ENCODE data around the gene EGFL7. TPM values are rescaled to one million over a fixed set of nuclear protein-coding genes. Genes with fewer than 3 reads are reported as not detected.

EGFL7 gene
- total RNA-seq, 1 experiment from 2014 or later: 54.6 TPM

GRCh38 chr9:136616307-136616635, 46.4 kb upstream of the EGFL7 start (continued):
- TF ChIP-seq ATF2 (CRISPR knock-in tag; IDR thresholded peaks at IDR 0.05; ENCODE audit: borderline replicate concordance, low read depth) (no peak), NFATC4 (CRISPR knock-in tag; IDR thresholded peaks at IDR 0.05) (no peak), ZNF396 (CRISPR knock-in tag; IDR thresholded peaks at IDR 0.05; ENCODE audit: borderline replicate concordance) (no peak)

- Mint-ChIP-seq H3K9me3 (no peaks in the 10 kb centered on the region), H3K27me3 (ENCODE audit: low read depth) (no peaks in the 10 kb centered on the region; the same call in 1 of the 2 replicates), H3K4me1 (peaks cover 8% of the 10 kb centered on the region), H3K36me3 (no peaks in the 10 kb centered on the region), H3K4me3 (no peak overlapping the region), H3K27ac (no peak overlapping the region)
- CTCF ChIA-PET: interaction anchor here (1.4 kb wide), 2 partner anchors 53 to 253 kb away, joined by 3 to 5 read pairs; partner anchors contain the start of gene DNLZ
- TF ChIP-seq ZBTB21 (CRISPR knock-in tag; IDR thresholded peaks at IDR 0.05; ENCODE audit: borderline replicate concordance) (no peak), HMGXB4 (CRISPR knock-in tag; IDR thresholded peaks at IDR 0.05) (no peak), ZNF671 (CRISPR knock-in tag; IDR thresholded peaks at IDR 0.05) (no peak), GTF2I (CRISPR knock-in tag; conservative IDR thresholded peaks at IDR 0.05) (no peak), HMGA2 (CRISPR knock-in tag; IDR thresholded peaks at IDR 0.05) (no peak)
- DNase-seq (ENCODE audit: low spot score) (no peak), ATAC-seq (no peak)
- POLR2A ChIA-PET: no interaction called here
Observed at GRCh38 chr9:136616948-136617695, 45.6 kb upstream of the EGFL7 start.

GRCh38 chr9:136617746-136618579, 44.8 kb upstream of the EGFL7 start:
- Mint-ChIP-seq H3K36me3 (no peaks in the 10 kb centered on the region), H3K4me3 (no peak overlapping the region), H3K9me3 (no peaks in the 10 kb centered on the region), H3K27me3 (ENCODE audit: low read depth) (no peaks in the 10 kb centered on the region), H3K27ac (no peak overlapping the region), H3K4me1 (peaks cover 4% of the 10 kb centered on the region; the same call in 1 of the 2 replicates)
- ChIA-PET CTCF (interaction anchor here (1.4 to 1.6 kb wide), 4 partner anchors 14 to 254 kb away, joined by 3 to 5 read pairs (median 4); partner anchors contain the start of gene DNLZ), POLR2A (no interaction called here)
- TF ChIP-seq ZNF512 (CRISPR knock-in tag; IDR thresholded peaks at IDR 0.05; ENCODE audit: borderline replicate concordance): no peak
- no peak for ATAC-seq
- no peak for DNase-seq (ENCODE audit: low spot score)

- H3K4me1 Mint-ChIP-seq: peaks cover 4% of the 10 kb centered on the region; the same call in 1 of the 2 replicates
- no peak for DNase-seq (ENCODE audit: low spot score)
- H3K27ac Mint-ChIP-seq: peak overlapping the region; percentile 63; the same call in 1 of the 2 replicates
- ChIA-PET CTCF (interaction anchor here (1.4 to 1.6 kb wide), 4 partner anchors 13 to 255 kb away, joined by 3 to 5 read pairs (median 4); partner anchors contain the start of gene DNLZ), POLR2A (no interaction called here)
- no peaks in the 10 kb centered on the region for H3K27me3 Mint-ChIP-seq (ENCODE audit: low read depth)
- no peaks in the 10 kb centered on the region for H3K9me3 Mint-ChIP-seq
- no peak for ATAC-seq
- no peak overlapping the region for H3K4me3 Mint-ChIP-seq
- H3K36me3 Mint-ChIP-seq: no peaks in the 10 kb centered on the region
- TF ChIP-seq PRRX2 (CRISPR knock-in tag; IDR thresholded peaks at IDR 0.05): no peak
- TF ChIP-seq ZNF425 (CRISPR knock-in tag; conservative IDR thresholded peaks at IDR 0.05): no peak
- no peak for TF ChIP-seq ZNF416 (CRISPR knock-in tag; IDR thresholded peaks at IDR 0.05)
- TF ChIP-seq ZNF671 (CRISPR knock-in tag; IDR thresholded peaks at IDR 0.05): no peak
- TF ChIP-seq AFF4 (CRISPR knock-in tag; IDR thresholded peaks at IDR 0.05; ENCODE audit: borderline replicate concordance): no peak
Observed at GRCh38 chr9:136618580-136619547, 43.9 kb upstream of the EGFL7 start.
